IPS DF 6.9 (cell line): ENCODE measurements around the gene STARD3NL.
"Not testable (repeated sequence)": the region's sequence is repeated elsewhere in the genome, so short reads cannot be mapped to it uniquely, and the experiment has no call there.

Experiments used
- DNase-seq: peaks from one replicate; pipeline ENCODE4 v3.0.0-alpha.2; 2013; ENCODE audit warnings: low read depth, low spot score
- H3K27ac ChIP-seq: one replicate; pipeline ENCODE4 v1.5.1; 2013; ENCODE audit warnings: low read length, control low read depth
- H3K27me3 ChIP-seq: 2 replicates; pipeline ENCODE4 v1.6.1; 2013; ENCODE audit warnings: mild to moderate bottlenecking, low read length; ENCODE audit not compliant: control insufficient read depth, insufficient read depth
- H3K36me3 ChIP-seq: 2 replicates; pipeline ENCODE4 v1.6.1; 2013; ENCODE audit warnings: low read length; ENCODE audit not compliant: control insufficient read depth, insufficient read depth
- H3K4me1 ChIP-seq: 2 replicates; pipeline ENCODE4 v1.6.1; 2013; ENCODE audit warnings: low read length; ENCODE audit not compliant: control insufficient read depth, insufficient read depth
- H3K4me3 ChIP-seq: 2 replicates; pipeline ENCODE4 v1.5.1; 2013; ENCODE audit warnings: mild to moderate bottlenecking, low read length
- H3K9me3 ChIP-seq: 2 replicates; pipeline ENCODE4 v1.6.1; 2013; ENCODE audit warnings: low read length, inconsistent platforms; ENCODE audit not compliant: control insufficient read depth, insufficient read depth
- WGBS: extraction: QIAGEN DNeasy Blood & Tissue Kit; methylation state at CpG from one replicate; pipeline ENCODE4 v1.1.7; 2013; ENCODE audit warnings: mixed read lengths, missing lambda C conversion rate; ENCODE audit not compliant: insufficient read length, insufficient coverage; 5-methylcytosine and 5-hydroxymethylcytosine counted together

Gene STARD3NL

DNA sequence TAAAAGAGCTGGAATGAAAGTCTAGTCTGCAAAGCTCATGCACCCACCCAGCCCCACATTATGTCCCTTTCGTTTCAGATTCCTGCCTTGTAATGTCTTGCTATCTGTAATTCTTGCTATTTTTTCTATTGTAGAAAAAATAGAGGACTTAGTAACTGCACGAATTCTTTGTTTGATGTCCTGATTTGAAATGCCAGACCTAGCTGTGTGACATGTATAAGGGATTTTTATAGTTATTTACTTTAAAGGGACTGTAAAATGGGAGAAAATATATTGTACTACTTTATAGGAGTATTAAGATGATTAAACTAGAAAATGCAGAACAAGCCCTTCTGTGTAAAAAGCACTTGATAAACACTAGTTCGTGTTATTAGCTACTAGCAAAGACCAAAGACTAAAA lies 63.0 kb downstream of the STARD3NL start:
- WGBS = no CpG with 5 or more reads among the region's 3 CpGs
- Histone ChIP-seq H3K9me3 (no peaks in the 10 kb centered on the region), H3K27ac (no peak overlapping the region), H3K4me3 (no peak overlapping the region), H3K27me3 (no peaks in the 10 kb centered on the region), H3K36me3 (no peaks in the 10 kb centered on the region), H3K4me1 (no peaks in the 10 kb centered on the region)
- DNase-seq = no peak

DNA sequence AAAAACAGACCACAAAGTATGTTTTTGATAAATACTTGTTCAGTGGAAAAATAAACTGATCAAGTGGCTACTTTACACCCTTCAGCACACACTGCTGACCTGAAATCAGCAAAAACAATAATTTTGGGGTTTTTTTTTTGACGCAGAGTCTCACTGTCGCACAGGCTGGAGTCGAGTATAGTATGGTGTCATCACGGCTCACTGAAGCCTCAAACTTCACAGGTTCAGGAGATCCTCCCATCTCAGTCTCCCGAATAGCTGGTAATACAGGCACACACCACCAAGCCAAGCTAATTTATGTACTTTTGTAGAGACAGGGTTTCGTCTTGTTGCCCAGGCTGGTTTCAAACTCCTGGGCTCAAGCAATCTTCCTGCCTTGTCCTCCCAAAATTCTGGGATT lies 64.8 kb downstream of the STARD3NL start:
- H3K27me3 ChIP-seq = no peaks in the 10 kb centered on the region
- no peaks in the 10 kb centered on the region for H3K36me3 ChIP-seq
- no peak overlapping the region for H3K4me3 ChIP-seq
- no peaks in the 10 kb centered on the region for H3K4me1 ChIP-seq
- no peak for DNase-seq
- H3K27ac ChIP-seq = no peak overlapping the region
- WGBS = no CpG with 5 or more reads among the region's 6 CpGs
- H3K9me3 ChIP-seq = no peaks in the 10 kb centered on the region

DNA sequence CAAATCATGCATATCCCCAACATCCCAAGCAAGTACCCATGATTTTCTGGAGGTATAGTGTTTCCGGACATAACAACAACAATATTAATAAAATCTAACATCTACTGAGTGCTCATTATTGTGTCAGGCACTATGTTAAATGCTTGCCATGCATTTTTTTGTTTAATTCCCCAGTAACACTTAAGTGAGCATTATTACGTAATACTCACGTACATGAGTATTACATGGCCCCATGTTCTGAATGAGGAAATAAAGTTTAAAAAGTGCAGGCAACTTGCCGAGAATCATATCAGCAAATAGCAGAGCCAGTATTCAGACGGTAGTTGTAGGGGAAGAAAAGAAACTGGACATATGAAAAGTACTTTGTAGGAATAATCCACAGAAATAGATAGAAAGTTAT lies 65.3 kb downstream of the STARD3NL start:
- no CpG with 5 or more reads among the region's 5 CpGs for WGBS
- H3K4me1 ChIP-seq, H3K27me3 ChIP-seq, DNase-seq, H3K4me3 ChIP-seq, H3K9me3 ChIP-seq, H3K27ac ChIP-seq, H3K36me3 ChIP-seq: not testable (repeated sequence)

DNA sequence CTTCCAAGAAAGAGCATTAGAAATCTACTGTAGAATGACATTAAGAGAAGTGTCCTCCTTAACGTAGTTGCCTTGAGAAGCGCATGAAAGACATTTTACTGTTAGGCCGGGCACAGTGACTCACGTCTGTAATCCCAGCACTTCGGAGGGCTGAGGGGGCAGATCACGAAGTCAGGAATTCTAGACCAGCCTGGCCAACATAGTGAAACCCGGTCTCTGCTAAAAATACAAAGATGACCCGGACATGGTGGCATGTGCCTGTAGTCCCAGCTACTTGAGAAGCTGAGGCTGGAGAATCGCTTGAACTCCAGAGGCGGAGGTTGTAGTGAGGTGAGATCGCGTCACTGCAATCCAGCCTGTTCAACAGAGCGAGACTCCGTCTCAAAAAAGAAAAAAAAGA lies 66.5 kb downstream of the STARD3NL start:
- Histone ChIP-seq H3K4me1 (no peaks in the 10 kb centered on the region), H3K27me3 (no peaks in the 10 kb centered on the region), H3K9me3 (no peaks in the 10 kb centered on the region), H3K27ac (no peak overlapping the region), H3K36me3 (no peaks in the 10 kb centered on the region), H3K4me3 (no peak overlapping the region)
- DNase-seq = no peak
- no CpG with 5 or more reads among the region's 14 CpGs for WGBS

DNA sequence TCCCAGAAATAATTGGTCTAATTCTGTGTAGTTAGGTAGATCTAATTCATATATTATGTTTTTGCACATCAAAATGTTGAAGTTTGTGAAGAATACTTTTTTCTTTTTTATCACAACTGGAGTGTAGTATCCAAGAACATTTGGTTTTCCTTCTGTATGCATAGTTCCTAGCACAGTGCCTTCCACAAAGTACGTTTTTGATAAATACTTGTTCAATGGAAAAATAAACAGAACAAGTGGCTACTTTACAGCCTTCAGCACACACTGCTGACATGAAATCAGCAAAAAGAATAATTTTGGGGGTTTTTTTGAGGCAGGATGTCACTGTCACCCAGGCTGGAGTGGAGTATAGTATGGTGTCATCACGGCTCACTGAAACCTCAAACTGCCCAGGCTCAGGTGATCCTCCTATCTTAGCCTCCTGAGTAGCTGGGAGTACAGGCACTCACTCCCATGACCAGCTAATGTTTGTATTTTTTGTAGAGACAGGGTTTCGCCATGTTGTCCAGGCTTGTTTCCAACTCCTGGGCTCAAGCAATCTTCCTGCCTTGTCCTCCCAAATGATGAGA lies 67.4 kb downstream of the STARD3NL start:
- Histone ChIP-seq H3K9me3 (no peaks in the 10 kb centered on the region), H3K4me1 (no peaks in the 10 kb centered on the region), H3K27ac (no peak overlapping the region), H3K4me3 (no peak overlapping the region), H3K36me3 (no peaks in the 10 kb centered on the region), H3K27me3 (no peaks in the 10 kb centered on the region)
- no peak for DNase-seq
- no CpG with 5 or more reads among the region's 3 CpGs for WGBS

DNA sequence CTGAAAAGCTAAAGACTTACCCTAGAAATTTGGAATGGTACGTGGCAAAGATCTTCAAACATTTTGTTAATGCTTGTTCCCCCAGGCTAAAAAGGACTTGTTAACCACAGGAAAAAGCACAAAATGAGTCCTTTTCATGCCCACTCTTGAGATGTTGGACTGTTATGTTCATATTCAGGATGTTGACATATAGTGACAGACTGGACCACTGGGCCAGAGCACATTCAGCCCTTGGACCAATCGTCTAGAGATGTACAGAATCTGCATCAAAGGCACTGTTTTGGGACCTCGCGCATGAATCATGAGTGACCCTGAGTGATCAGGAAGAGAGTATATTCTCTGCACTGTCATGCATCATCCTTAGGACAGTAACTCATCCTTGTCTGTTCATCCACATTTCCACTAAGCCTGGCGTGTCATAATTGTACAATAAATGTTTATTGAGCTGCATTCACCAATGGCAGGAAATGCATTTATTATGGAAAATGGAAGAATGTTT lies 70.1 kb downstream of the STARD3NL start:
- no peak overlapping the region for H3K4me3 ChIP-seq
- no peaks in the 10 kb centered on the region for H3K4me1 ChIP-seq
- H3K36me3 ChIP-seq = no peaks in the 10 kb centered on the region
- H3K27me3 ChIP-seq = no peaks in the 10 kb centered on the region
- no CpG with 5 or more reads among the region's 5 CpGs for WGBS
- no peak for DNase-seq
- no peaks in the 10 kb centered on the region for H3K9me3 ChIP-seq
- H3K27ac ChIP-seq = no peak overlapping the region

DNA sequence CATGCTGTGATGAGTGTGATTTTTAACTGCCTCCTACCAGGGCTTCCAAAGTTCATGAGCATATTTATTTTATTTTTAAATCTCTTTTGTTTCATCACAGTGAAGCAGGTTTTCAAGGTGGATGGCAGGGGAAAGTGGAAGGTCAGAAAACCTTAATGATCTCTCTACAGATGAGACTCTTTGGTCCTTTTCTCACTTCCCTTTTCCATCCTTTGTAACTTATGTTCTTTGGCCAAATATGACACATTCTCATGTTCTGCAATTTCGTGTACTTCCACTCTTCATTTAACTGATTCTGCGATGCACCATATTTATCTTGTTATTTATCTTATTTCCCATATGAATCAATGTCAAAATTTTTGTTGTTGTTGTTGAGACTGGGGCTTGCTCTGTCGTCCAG lies 71.8 kb downstream of the STARD3NL start:
- not testable (repeated sequence) for H3K27ac ChIP-seq, H3K27me3 ChIP-seq, H3K9me3 ChIP-seq, H3K4me3 ChIP-seq, DNase-seq, H3K36me3 ChIP-seq, H3K4me1 ChIP-seq
- no CpG with 5 or more reads among the region's 3 CpGs for WGBS

GRCh38 chr7:38257350-38257677 lies 79.3 kb downstream of the STARD3NL start:
- H3K27me3 ChIP-seq = no peaks in the 10 kb centered on the region
- H3K4me1 ChIP-seq = no peaks in the 10 kb centered on the region
- no peak for DNase-seq
- no peak overlapping the region for H3K4me3 ChIP-seq
- no peak overlapping the region for H3K27ac ChIP-seq
- no CpG with 5 or more reads among the region's 2 CpGs for WGBS
- no peaks in the 10 kb centered on the region for H3K36me3 ChIP-seq
- H3K9me3 ChIP-seq = no peaks in the 10 kb centered on the region

- H3K4me1 ChIP-seq, H3K27ac ChIP-seq, H3K4me3 ChIP-seq, H3K27me3 ChIP-seq, DNase-seq, H3K9me3 ChIP-seq, H3K36me3 ChIP-seq: not testable (repeated sequence)
- no CpG with 5 or more reads among the region's 8 CpGs for WGBS
These were observed 81.1 kb downstream of the STARD3NL start for GRCh38 chr7:38259157-38259556.

DNA sequence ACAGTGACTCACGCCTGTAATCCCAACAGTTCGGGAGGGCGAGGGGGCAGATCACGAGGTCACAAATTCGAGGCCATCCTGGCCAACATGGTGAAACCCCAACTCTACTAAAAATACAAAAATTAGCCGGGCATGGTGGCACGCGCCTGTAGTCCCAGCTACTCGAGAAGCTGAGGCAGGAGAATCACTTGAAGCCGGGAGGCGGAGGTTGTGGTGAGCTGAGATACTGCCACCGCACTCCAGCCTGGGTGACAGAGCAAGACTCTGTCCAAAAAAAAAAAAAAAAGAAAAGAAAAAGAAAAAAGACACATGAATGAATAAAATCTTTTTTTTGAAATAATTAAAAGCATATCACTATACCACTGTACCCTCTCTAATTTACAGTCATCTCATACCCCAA lies 83.6 kb downstream of the STARD3NL start:
- H3K9me3 ChIP-seq, H3K27ac ChIP-seq, DNase-seq, H3K36me3 ChIP-seq, H3K4me3 ChIP-seq, H3K27me3 ChIP-seq, H3K4me1 ChIP-seq: not testable (repeated sequence)
- no CpG with 5 or more reads among the region's 12 CpGs for WGBS

DNA sequence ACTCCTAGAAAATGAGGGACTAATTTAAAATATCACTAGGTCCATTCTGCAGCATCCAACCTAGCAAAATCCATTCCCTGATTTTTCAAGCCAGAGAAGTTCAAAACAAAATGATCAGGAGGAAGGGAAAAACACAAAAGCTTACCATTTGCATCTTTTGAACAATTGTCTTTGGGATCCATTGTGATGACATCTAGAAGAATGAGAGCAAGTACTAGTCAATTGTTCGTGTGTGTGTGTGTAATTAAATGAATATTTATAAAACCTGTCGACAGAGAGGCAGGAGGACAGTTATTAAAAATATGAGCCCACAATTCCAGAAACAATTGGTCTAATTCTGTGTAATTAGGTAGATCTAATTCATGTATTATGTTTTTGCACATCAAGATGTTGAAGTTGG lies 84.0 kb downstream of the STARD3NL start:
- not testable (repeated sequence) for H3K27ac ChIP-seq, H3K27me3 ChIP-seq
- 100% methylated on average over 1 of the region's 2 CpGs for WGBS

More for the DNA sequence above, 84.0 kb downstream of the STARD3NL start:
- H3K36me3 ChIP-seq, H3K4me3 ChIP-seq, H3K4me1 ChIP-seq, H3K9me3 ChIP-seq, DNase-seq: not testable (repeated sequence)
